Activated gamma-delta T cell treated with Interleukin-2 at 50 U/mL for 16 hours (primary cell): ENCODE measurements around the gene TEX101.
"Not testable (repeated sequence)": the region's sequence is repeated elsewhere in the genome, so short reads cannot be mapped to it uniquely, and the experiment has no call there.

Experiments
- DNase-seq: peaks from one replicate; pipeline ENCODE4 v3.0.0-alpha.2; 2020

Gene TEX101, protein sequence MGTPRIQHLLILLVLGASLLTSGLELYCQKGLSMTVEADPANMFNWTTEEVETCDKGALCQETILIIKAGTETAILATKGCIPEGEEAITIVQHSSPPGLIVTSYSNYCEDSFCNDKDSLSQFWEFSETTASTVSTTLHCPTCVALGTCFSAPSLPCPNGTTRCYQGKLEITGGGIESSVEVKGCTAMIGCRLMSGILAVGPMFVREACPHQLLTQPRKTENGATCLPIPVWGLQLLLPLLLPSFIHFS

DNA sequence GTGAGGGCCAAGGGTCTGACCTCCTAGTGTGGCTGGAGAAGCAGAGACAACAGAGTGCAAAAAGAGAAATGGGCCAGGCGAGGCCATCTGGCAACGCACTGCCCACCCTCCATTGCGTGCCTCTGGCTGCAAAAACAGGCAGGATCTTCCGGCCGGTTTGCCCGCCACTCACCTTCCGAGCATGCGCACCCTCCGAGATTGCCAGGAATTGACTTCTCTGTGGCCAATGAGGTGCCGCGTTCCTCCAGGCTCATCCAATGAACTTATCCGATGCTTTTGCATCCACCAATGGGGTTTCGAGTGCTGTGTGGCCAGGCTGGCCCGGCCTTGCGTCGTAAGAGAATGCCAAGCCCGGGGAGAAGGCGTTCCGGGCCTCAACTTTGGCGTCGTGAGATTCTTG, at the start of gene TEX101:
TSS of gene TEX101 (plus strand) at position 337 of the 400 bp plus-strand sequence. CDS start 1,030 bp downstream, outside the sequence.
- no peak for DNase-seq

DNA sequence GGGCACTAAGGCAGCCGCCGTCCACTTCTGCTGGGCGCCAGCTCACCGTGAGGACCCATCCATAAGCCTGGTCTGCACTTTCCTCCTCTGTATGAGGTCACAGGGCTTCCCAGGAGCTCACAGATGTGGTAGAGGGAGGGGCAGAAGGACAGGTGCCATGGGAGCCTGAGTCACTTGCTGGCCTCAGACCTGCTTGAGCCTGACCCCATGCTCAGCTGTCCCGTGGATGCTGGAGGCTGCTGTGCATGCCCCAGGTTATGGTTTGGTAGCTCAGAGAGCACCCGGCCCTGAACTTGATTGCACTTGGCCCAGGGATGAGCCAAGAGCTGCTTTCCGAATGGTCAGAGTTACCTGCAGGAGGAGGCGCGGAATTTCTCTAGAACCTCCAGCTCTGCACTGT, 49.0 kb upstream of the TEX101 start:
- DNase-seq: not testable (repeated sequence)

DNA sequence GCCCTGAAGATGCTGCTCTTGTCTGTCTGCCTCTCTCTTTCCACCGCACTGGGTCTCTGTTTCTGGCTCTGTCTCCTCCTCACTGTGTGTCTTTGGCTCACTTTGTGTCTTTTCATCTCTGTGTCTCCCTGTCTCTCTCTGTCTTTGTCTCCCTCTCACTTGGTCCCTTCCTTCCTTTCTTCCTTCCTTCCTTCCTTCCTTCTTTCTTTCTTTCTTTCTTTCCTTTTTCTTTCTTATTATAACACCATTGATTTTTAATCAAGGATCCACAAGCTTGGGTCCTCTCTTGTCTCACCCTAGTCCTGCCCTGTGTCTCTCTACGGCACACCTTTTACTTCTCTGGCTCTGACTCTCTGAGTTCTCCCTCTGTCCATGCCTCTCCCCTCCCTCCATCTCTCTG, 46.9 kb upstream of the TEX101 start:
- no peak for DNase-seq

DNA sequence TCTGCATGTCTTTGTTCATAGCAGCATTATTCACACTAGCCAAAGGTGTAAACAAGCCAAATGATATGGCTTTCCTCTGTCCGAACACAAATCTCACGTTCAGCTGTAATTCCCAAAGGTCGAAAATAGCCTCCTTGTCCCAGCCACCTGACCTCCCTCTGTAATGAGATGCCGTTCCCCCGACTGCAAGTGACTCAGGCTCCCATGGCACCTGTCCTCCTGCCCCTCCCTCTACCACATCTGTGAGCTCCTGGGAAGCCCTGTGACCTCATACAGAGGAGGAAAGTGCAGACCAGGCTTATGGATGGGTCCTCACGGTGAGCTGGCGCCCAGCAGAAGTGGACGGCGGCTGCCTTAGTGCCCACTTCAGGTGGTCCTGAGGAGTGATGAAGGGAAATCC, 45.8 kb upstream of the TEX101 start:
- not testable (repeated sequence) for DNase-seq

DNA sequence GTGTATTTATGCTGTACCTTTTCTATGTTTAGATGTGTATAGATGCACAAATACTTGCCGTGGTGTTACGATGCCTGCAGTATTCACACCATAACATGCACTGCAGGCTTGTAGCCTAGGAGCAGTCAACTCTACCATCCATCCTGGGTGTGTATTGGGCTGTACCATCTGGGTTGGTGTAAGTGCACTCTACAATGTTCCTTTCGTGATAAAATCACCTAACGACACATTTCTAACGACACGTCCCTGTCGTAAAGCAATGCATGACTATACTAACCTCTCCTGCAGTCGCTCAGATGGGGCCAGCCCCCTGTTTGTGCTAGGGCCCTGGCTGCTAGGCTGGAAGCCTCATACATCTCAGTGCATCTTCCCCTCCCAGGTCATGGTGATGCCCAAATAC, 42.8 kb upstream of the TEX101 start:
- no peak for DNase-seq

DNA sequence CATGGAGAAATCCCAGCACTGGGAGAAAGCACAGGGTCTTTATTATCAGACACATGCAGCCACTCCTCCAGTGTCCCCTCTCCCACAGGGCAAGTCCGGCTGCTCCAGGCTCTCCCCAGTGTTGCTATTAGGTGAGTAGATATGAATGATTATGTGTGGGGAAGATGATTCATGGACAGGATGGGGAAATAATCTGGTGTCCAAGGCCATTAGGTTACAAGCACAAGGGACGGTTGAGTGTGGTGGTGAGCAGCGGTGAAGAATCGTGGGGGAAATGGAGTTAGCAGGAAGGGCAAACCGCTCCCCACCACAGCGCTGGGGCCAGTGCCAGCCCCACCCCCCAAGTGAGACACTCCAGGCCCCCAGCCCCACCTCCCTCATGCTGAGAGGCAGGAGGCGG, 42.2 kb upstream of the TEX101 start:
- DNase-seq: no peak

DNA sequence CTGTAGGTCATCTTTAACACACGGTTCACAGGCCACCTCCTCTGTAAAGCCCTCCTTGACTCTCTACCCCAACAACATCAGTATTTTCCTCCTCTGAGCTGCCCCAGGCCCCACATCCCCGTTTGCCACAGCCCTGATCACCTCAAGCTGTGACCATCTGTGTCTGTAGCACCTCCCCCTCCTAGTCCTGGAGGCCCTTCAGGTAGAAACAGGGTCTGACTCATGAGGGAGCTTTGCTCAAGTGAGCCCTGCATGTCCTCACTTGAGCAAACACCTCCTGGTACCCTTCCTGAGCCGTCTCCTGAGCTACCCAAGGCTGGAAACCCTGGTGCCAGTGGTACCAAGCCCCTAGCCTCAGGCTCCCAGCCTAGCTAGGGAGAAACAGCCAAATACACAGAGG, 37.1 kb upstream of the TEX101 start:
- not testable (repeated sequence) for DNase-seq

DNA sequence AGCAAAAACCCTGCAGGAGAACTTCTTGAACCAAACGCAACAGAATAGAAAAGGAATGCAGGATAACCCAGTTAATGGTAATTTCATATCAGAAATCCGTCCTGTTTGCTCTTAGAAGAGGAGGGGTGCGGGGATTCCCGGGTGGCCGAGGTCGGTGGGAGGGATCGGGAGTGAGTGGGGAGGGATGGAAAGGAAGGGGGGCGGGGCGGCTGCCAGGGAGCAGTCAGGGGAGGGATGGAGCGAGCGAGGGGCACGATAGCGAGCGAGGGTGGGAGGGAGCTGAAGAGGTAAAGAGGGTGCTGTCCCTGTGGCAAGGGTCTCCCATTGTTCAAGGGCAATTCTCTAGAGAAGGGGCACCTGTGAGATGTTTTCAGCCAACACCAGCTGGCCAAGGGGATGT, 34.7 kb upstream of the TEX101 start:
- no peak for DNase-seq

DNA sequence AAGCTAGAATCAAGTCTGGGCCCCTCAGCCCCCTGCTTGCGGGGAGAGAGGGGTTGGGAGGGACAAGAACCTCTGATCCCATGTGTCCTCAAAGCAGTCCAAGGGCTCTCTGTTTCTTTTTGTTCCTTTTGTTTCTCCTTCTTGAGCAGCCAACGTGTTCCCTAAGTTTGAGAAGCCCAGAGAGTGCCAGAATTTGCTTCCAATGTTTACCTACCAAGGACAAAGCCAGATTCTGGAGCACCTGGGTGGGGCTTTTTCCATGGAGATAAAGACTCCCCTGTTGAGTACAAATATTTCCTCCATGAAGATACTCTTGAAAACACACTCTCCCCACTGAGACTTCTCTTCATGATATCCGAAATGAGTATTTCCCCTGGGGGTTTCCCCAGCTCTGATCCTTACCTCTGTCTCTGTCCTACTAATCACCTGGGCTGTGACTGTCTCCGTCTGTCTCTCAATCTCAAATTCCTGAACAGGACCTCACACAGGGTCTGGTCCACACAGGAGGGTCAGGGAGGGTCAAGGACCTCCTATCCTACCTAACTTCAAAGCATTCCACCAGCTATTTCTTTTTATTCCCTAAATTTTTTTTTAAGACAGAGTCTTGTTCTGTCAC, 33.8 kb upstream of the TEX101 start:
- DNase-seq: no peak

DNA sequence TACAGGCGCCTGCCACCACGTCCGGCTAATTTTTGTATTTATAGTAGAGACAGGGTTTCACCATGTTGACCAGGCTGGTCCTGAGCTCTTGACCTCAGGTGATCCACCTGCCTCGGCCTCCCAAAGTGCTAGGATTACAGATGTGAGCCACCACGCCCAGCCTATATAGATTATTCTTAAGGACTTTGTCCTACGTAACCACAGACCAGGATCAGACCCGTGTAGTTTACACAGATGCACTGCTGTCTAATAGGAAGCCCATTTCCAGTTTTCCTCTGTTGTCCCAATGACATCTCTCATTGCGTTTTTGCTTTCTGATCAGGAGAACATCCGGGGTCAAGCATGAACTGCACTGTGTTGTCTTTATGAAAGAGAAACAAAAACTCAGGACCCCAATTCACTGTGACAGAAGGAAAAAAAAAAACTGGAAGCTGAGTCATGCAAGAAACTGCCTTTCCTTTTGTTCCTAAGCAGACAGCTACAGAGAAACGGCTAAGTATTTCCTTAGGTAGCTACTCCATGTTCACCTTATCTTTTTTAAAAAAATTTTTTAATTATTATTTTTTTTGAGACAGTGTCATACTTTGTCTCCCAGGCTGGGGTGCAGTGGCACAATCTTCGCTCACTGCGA, 32.0 kb upstream of the TEX101 start:
- not testable (repeated sequence) for DNase-seq

DNA sequence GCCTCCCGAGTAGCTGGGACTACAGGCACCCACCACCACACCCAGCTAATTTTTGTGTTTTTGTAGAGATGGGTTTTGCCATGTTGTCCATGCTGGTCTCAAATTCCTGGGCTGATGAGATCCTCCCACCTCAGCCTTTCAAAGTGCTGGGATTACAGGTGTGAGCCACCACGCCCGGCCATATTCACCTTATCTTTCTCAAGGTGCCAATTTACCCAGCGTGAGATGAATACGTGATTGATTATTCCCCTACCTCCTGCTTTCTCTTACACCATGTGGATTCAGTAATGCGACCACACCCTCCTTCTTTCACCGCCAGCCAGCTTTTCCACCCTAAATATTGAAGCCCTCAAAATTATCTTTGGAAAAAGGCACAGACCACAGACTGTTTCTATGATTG, 31.4 kb upstream of the TEX101 start:
- DNase-seq: not testable (repeated sequence)

DNA sequence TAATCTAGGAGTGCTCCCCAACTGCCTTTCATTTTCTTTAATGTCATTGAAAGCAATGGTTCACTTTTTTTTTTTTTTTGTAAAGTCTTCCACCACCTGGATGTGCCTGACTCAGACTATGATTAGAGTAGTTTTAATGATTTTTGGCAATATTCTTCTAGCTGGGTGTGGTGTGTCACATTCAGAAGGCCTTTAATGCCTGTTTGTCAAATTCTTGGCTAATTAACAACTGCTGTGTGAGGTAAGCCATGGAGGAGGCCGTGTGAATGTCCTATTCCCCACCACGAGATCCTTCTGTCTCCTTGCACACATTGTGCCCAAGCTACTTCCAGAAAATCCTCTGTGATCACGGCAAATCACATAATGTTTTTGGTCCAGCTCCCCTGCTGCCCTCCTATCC, 30.9 kb upstream of the TEX101 start:
- not testable (repeated sequence) for DNase-seq

DNA sequence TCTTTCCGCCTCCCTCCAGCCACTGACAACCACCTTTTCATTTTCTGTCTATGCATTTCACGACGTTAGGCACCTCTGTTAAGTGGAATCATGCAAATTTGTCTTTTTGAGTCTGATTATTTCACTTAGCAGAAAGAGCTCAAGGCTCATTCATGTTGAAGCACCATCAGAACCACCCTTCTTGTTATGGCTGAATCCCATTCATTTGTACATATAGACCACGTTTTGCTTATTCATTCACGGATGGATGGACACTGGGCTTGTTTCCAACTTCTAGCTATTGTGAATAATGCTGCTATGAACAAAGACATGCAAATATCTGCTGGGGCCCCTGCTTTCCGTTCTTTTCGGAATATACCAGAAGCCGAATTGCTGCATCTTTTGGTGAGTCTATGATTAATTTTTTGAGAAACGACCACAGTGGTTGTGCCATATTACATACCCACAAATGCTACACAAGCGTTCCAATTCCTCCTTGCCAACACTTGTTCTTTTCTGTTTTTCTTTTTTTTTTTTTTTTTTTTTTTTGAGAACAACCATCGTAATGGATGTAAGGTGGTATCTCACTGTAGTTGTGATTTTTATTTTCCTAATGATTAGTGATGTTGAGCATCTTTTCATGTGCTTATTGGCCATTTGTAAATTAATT, 23.7 kb upstream of the TEX101 start:
- not testable (repeated sequence) for DNase-seq

DNA sequence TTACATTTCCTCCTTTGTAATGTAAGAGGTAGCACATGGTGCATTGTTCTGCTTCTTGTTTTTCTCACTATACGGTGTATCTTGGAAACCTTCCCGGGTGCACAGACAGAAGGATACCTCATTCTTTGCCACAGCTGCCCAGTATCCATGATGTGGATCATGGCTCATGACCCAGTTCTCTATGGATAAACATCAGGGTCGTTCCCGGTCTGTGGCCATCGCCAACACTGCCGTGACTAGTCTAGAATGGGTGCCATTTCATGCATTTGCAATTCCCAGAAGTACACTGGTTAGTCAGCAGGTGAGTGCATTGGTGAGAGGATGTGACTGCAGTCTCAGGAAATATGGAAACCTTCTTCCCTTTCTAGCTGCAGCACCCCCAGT, 23.1 kb upstream of the TEX101 start:
- not testable (repeated sequence) for DNase-seq

DNA sequence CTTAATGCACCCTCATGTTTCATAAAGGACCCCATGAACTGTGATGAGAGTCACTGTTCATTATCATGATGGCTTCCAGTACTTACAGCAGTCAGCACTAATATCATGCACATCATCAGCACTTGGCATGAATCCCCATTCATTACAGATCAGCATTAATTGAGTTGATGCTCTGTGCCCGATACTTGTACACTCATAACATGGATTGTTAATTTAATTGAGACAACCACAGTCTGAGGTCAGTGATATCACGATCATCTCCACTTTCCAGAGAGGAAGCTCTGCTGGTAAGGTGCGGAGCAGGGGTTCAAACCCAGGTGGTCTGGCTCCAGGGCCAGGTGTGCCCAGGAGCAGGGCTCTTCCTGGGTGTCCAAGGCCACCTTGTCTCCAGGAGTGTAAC, 21.2 kb upstream of the TEX101 start:
- DNase-seq: not testable (repeated sequence)

DNA sequence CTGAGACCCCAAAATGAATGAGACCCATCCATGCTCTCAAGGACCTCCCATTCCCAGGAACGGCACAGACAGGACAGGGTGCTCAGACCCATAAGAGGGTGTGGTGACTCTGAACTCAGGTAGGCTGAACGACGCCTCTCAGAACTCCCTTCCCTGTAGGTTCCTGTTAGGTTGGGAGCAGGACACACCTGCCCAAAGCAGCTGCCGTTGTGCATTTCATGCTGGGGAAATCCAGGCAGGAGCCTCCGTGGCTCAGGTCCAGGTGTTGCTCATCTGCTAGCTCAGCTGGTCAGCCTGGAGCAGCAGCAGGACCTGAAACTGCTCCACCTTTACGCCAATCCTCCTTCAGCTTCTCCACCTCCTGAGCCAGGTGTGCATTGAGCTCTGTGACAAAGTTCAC, 19.1 kb upstream of the TEX101 start:
- DNase-seq: no peak

DNA sequence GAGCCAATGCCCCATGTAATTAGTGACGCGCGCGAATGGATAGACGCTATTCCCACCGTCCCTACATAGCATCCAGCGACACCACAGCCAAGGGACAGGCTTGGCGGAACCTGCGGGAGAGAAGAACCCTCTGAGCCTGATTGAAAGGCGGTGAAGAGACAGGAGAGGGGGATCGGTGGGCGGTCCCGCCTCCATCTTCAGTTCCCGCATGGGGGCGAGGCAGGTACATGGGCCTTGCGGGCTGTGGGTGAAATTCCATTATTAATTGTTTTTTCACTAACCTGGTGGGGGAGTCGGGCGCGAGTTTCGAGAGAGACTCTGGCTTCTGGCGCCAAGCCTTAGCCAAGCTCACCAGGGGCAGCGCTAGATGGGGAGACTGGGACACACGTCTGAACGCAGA, 8.4 kb upstream of the TEX101 start:
- DNase-seq: no peak

DNA sequence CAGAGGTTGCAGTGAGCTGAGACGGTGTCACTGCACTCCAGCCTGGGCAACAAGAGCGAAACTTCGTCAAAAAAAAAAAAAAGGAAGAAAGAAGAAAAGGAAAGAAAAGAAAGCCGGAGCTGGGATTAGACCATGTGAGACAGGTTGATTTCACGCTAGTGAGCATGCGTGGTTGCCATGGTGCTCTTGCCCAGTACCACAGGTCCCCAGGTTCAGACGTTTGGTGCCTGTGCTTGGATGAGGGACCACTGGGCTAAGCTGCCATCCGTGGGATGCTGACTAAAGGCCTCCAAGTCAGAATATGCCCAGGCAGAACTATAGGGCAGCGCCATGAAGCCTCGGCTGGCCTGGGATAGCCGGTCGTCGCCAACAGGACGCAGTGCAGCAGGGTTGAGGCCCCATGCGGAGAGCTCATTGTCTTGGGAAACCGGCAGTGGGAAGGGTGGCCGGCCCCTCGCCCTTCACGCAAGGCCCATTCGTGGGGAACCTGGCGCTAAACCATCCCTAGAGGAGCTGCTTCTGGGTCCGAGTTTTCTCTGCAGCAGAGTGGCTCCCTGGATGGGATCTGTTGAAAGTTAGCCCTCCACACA, 7.2 kb upstream of the TEX101 start:
- no peak for DNase-seq

DNA sequence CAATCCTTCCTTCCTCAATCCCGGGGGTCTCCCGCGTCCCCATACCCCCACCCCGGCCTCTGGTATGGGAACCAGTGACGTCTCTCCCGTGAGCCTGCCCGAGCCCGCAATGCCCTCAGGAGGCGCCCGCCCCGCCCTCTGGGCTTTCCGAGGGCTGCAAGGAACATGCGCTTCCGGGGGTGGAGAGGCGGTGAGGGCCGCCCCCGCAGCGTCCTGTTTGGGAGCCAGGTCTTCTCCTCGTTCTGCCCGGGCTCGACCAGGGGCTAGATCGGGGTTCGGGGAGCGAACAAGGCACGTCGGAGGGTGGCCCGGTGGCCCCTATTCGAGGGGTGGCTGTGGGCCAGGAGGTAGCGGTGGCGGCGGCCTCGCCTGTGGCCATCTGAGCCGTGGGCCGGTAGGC, 6.6 kb upstream of the TEX101 start:
- DNase-seq: no peak

DNA sequence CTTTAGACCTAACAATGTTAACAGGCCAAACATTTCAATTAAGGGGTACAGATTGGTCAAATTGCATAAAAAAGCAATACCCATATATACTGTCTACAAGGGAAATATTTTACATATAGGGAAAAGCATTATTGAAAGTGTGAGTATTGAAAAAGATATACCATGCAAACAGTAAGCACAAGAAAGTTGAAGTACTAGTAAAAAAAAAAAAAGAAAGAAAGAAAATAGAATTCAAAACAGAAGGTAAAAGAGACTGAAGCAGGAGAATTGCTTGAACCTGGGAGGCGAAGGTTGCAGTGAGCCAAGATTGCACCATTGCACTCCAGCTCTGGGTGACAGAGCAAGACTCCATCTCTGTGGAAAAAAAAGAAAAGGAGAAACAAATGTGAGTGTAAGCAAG, 5.3 kb upstream of the TEX101 start:
- DNase-seq: no peak

DNA sequence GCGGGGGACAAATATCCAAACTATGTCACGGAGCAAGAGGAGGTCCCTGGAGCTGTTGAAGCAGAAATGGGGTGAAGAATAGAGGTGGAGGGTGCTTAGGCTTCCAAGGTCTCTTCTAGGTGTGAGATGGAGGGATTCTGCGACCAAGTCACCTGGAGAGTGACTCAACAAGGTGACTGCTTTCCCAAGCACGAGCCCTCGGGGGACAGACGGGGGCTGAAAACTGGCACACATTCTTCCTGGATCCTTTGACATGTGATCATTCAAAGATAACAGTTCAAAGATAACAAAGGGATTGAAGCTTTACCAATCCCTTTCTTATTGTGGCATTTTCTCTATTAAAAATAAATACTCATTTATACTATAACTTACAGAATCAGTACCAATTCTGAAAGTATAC, 2.2 kb upstream of the TEX101 start:
- DNase-seq: no peak

DNA sequence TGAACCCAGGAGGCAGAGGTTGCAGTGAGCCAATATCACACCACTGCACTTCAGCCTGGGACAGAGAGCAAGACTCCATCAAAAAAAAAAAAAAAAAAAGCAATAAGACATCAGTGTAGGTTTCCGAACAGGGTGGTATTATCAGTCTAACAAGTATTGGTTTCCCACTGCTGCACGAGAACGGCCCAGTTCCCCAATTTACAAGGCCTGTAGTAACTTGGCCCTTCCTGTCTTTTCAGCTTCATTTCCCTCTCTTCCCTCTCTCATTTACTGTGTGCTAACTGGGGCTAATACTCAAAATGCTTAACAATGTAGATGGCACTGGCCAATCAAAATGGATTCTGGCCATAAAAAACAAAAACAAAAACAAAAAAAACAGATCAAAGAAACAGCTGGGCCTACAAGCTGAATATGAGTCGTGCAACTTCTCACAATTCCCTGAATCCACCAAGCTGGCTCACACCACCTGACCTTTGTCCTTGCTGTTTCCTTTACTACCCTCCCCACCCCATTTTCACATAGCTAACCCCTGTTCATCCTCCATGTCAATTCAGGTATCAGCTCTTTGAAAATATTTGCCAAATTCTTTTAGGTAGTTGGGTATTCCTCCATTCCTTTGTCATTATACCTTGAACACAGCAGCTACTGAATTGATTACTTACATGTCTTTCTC, 2.4 kb downstream of the TEX101 start:
- no peak for DNase-seq

DNA sequence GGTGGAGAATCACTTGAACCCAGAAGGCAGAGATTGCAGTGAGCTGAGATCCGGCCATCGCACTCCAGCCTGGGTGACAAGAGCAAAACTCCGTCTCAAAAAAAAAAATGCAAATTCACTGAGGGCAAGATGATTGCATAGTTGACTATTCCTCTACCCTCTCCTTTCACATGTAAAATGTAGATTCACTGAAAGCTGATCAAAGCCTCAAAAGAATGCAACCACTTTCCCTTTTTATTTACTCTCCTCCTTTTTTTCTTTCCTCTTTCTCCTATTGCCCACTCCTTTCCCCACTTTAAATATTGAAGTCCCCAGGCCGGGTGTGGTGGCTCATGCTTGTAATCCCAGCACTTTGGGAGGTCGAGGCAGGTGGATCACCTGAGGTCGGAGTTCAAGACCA, 6.3 kb downstream of the TEX101 start:
- no peak for DNase-seq
